Amniotic epithelial cell (primary cell): Measurements from ENCODE around the gene TRIM29.
A peak's percentile ranks its signal among the peaks of the same experiment; 100 is the strongest.

ENCODE experiments used
- DNase-seq: peaks from one replicate; pipeline ENCODE4 v3.0.0-alpha.2; 2010; ENCODE audit warnings: low read depth

TRIM29 gene

DNA sequence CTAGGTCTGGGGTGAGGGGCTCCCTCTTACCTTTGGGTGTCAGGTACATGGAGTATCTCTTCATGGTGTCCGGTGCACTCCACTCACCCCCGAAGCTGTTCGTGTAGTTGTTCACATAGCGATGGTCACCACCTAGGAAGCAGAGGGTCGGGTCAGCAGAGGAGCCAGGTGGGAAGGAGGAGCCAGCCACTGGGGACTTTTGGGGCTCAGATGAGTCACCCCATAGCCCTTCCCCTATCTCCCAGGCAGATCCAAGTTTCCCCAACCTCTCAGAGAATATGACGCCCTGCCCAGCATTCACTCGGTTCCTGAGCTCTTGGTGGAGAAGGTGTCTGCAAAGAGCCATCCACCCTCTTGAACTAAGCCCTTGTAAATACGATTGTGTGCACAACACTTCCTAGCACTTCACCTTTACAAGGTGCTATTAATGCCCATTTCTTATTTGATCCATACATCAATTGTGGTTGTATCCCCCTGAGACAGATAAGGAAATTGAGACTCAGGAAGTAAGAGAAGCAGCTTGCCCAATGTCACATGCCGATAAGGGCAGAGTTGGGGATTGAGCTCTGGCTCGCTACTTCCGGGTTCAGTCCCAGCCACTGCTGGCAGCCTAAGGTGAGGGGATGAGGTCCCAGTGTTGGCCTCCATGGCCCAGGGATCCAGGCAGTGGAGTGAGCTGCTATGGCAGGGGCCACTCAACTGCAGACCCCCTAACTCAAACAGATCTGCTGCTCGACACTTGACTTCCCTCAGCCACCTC is 14.8 kb downstream of the TRIM29 start:
- no peak for DNase-seq

DNA sequence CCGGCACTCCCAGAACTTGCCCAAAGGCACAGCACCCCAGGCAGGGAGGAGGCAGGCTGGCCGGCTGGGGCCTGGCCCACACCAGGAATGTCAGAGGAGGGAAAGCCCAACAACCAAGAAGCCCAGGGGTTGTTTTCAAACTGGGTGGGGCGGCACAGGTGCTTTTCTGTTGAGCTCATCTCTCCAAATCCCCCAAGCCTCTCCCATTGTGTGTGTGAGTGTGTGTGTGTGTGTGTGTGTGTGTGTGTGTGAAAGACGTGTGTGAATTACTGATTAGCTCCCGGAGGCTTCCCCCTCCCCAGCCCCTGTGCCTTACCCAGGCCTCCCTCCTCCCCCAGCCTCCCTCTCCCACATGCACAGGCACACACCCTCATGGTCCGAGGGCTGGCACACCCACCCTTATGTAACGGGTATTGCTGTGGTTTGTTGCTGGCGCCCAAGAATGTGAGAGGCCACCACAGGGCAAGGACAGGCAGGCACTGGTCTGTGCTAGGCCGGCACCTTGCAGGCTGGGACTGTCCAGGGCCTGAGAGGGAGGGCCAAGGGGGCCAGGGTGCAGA is 15.9 kb downstream of the TRIM29 start:
- no peak for DNase-seq

DNA sequence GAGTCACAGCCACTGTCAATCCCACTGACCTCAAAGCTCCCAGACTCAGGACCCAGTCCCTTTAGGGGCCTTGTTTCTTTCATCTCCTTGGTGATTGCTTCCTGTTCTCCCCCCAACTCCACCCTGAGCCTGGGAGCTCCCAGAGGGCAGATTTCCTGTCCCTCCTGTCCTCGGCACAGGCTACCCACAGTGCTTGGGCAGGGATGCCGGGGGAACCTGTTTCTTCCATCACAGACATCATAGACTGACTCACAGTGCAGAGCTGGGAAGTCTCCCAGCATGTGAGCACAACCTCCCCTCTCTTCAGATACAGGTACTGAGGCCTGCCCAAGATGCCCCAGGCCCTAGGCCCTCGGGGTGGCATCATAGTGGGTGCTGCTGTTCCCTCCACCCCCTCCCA is 16.6 kb downstream of the TRIM29 start:
- DNase-seq: no peak

DNA sequence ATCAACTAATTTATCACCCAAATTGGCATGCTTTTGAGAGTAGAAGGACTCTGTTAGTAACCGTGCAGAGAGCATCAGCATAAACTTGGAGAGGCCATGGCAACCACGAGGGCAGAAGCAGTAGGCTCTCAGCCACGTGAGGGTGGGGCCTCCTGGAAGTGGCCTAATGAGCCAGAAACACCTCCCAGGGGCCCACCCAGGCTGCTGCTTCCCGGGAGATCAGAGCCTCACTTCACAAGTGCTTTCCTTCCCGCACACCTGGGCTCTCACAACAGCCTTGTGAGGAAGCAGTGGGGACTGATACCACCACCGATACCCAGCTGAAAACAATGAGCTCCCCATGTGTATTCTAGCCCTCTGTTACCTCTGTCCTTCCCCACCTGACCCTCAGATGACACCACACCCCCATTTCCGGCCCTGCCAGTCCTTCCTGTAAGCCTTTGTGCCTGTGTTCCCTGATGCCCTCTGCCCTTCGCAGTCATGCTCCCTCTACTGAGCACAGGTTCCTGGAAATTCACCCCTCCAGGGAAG is 17.0 kb downstream of the TRIM29 start:
- no peak for DNase-seq

DNA sequence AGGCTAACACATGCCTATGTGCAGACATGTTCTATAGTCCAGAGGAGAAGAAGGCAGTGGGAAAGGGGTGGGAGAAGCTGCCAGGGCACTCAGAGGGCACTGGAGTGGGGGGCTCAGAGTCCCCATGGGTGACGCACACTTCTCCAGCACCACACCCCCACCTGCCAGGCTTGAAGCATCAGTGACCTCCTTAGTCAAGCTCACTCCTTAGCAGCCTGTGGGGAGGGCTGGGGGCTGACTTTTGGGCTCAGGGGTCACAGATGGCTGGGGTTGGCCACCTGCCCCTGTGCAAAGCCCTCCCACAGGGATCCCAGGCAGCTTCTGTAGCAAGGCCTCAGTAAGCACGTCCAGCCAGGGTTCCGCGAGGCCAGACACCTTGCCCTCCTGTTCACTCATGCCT is 18.8 kb downstream of the TRIM29 start:
- DNase-seq: no peak

DNA sequence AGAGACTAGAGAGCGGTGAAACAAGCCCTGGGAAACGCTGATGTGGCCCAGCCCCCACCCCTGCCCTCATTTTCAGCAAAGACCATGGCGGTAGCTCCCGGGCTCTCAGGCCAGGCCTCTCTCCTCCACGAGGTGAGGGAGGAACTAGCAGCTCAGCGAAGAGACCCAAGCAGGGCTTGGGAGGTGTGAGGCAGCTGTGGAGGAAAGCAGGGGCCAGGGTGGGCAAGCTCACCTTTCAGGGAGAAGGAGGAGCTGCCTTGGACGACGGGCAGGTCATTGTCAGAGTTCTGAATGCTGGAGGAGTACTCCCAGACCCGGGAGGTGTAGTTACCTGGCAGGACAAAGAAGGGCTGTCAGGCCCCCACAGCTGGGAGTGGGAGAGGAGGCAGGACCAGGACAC is 19.9 kb downstream of the TRIM29 start:
- no peak for DNase-seq

DNA sequence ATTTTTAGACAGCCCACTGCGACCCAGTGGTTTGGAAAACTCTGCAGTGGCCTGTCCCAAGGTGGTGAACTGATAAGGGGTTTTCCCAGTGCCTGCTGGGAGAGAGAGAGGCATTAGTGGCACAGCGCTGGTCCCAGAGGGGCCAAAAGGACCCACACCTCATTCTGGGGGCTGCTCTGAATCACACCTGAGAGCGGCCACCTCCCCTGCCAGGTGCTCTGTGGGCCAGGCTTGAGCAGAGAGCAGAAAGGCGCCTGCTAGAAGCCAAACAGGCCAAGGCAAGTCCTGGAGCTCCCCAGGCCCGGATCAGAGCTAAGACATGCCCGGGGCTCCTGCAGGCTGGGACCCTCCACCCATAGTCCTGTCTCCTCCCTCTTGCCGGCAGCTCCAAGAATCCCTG is 20.9 kb downstream of the TRIM29 start:
- no peak for DNase-seq

DNA sequence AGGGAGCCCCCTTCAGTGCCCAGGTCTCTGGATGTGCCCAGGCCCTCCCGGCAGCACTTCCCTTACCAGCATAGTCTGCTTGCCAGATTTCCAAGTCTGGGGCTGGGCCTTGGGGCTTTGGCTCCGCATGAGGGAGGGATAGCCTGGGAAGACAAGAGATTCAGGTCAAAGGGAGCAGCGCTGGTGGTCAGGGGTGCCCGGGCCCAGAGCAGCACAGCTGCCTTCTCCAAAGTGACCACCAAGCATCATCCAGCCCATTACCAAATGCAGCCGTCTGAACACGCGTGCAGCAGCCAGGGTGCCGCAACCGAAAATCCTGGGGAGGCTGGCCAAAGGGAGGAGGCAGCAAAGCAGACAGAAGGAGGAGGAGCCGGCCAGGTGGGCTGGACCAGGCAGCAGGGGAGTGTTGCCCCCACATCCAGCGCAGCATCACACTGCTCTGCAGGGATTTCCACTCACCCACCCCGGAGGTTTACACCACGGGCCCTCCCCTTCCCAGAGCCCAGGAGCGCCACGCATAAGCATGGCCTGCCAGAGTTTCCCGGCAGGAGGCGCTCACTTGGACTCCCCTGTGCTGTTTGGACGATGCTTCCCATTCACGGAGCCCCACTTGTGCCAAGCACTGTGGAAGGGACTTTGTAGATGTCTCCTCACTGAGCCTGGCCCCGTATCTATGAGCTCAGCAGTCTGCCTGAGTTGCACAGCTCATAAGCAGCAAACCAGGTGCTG is 22.5 kb downstream of the TRIM29 start:
- no peak for DNase-seq

DNA sequence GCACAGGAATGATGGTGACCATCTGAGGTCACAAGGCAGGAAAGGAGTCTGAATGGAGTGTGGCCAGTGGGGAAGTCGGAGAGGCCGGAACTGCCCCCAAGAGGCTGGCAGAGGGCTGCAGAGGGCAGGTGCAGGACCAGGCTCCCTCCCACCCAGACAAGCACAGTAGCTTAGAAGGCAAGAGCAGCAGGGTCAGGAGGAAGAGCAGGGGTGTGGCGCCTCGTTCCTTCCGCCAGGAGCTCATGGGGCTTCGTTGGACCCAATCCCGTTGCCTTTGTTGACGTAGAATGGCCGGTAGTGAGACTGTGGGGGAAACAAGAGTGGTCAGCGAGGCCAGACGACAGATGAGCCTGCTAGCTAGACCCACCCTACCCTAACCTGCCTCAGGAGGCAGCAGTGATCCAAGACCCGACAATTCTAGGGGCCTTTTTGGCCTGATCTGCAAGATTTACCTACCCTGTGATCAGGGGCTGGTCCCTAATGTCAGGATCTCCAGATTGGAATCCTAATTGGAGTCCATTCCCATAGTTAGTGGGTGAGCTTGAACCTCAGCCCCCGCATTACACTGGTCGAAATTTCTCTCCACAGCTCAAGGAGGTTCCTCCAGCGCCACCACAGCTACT is 25.6 kb downstream of the TRIM29 start:
- DNase-seq: no peak

DNA sequence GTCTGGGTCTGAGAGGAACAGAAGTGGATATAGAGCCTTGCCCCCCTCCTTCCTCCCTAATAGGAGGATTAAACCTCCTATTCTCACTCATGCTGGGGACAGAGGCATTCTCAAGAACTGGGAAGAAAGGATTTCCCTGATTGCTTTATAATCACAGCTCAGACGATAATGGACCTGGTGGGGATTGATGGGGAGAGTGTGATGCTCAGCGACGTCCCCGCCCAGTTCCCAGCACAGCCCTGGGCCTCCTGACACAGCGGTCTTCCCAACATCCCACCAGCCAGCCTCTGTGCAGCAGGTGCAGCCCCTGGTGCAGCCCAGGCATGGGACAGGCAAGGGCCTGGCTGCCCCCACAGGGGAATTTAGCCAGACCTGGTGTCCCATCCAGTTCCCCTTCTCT is 28.4 kb downstream of the TRIM29 start:
- DNase-seq: no peak

DNA sequence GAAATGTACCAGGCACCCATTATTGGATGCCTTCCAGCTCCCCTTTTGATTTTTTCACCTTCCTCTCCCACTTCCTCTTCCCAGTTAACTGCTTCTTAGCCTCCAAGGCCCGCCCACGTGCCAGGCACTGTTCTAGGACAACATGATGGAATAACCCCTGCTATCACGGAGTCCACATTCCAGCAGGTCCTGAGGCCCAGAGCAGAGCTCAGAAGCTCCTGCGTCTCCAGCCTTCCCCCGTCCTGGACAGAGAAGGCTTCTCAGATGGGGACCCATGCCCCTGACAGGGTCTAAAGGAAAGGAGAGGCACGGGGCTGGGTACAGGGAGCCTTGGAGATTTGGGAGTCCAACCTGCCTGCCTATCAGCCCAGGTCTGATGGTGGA is 29.1 kb downstream of the TRIM29 start:
- DNase-seq: peak; percentile 6

DNA sequence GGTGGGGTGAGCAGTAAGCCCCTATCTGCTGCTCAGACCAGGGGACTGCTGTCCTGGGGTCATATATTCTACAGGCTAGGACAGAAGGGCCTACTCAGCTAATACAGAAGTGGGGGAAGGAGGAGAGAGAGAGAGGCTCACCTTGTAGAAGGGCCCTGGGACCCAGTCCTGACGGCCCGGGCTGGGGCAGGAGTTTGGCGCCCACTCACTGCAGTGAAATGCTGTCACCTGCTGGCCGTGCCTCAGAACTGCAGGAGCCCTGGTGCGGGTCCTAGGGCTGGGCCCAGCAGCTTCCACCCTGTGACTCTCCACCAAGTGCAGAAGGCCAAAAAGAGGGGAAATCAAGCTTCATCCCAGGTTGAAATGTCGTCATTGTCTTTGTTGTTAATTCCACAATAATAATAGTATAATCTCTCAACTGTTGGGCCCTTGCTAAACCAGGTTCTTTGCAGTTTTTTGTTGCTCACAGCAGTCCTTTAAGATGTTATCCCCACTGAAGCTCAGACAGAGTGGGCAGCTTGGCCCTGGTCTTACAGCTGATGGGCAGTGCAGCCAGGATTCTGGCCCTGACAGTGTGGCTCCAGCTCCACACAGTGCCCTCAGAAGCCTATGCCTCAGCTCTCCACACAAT is 29.6 kb downstream of the TRIM29 start:
- peak; percentile 14 for DNase-seq

DNA sequence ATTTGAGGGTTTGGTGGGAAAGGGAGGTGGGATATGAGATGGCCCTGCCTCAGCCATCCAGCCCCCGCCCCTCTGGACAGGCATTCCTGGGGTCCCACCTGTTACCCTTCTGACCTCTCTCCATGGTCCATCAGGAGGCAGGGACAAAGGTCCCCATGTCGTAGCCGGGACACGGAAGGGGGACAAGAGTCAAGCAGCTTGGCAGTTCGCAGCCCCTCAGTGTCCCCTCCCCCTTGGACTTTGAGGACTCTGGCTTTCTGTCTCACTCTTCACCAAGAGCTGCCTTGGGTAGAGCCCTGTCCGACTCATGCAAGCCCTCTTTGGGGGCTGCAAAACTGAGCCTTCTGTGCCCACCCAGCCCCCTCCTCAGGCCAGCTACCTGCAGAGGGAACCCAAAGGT is 30.2 kb downstream of the TRIM29 start:
- DNase-seq: no peak

DNA sequence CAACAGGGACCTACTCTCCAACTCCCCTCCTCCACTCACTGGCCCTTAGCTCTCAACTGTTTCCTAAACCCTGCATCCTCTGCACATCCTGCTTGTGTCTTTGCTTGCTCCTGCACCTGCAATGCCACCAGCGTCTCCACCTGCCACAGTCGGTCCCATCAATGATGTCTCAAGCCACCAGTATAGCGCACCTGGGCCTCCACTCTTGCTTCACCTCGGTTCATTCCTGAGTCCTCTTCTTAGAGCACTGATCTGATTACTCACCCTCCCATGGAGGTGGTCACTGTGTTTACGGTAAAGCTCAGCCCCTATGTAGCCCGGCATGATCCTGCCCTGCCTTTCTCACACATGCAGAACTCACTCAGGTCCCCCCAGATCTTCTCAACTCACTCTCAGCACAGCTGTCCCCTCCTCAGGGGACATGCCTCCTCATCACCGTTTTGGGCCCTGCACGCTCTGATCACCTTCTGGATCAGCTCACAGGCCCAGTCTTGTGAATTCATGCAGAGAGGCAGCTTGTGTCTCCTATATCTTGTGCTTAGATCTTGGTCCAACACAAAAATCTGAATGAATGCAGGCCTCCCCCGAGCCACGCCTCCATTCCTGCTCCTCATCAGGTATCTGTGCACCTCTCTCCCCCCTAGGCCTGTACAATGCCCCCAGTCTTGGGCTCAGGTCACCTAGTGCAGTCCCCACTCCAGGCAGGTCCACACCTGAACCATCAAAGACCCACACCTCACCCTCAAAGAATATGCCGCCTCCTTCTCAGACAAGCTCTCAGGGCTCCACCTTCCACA is 31.4 kb downstream of the TRIM29 start:
- no peak for DNase-seq

DNA sequence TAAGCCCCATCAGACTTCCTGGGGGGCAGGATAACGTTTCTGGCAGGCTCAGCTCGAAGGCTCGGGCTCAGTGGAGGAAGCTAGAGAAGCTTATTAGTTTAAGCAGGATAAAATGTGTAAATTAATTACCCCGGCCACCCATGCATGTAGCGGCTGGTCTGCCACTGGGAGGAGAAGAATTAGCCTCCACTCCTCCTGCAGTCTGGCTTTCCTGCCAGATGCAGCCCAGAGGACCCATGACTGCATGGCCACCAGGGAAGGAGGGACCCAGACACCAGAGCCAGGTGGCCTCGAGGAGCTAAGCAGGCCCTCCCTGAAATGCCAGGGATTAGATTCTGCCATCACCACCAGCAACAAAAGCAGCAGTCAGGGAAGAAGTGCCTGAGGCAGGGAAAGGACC is 32.3 kb downstream of the TRIM29 start:
- no peak for DNase-seq

DNA sequence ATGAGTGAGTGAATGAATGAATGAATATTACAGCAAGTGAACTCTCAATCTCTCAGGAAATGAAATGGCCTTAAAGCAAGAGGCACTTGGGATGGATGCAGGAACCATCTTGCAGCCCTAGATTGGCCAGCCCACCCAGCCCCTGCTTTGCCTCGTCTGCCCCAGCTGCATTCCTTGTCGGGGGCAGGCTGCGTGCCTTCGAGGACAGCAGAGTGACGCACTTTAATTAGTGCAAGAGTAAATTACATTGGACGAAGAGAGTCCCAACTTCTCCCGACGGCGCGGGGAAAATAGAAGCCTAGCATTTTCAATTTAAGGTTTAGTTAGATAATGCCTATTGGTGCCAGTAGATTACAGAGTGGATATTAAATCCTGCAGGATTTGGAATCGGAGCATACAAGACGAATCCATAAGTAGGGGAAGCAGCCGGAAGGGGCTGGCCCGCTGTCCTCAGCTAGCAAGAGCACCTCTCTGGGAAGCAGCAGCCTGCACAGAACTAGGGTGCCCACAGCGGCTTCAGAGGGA is 33.8 kb downstream of the TRIM29 start:
- DNase-seq: no peak

DNA sequence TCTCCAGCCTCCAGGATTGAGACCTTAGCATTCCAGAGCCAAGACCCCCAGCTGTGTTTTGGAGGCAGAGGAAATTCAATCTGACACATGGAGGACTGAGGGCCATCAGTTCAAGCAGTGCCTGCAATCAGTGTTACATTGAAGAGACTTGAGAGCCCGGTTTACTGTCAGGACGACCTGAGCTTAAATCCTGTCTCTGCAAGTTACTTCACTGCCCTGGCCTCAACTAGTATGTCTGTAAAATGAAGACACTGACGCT is 35.1 kb downstream of the TRIM29 start:
- DNase-seq: no peak

DNA sequence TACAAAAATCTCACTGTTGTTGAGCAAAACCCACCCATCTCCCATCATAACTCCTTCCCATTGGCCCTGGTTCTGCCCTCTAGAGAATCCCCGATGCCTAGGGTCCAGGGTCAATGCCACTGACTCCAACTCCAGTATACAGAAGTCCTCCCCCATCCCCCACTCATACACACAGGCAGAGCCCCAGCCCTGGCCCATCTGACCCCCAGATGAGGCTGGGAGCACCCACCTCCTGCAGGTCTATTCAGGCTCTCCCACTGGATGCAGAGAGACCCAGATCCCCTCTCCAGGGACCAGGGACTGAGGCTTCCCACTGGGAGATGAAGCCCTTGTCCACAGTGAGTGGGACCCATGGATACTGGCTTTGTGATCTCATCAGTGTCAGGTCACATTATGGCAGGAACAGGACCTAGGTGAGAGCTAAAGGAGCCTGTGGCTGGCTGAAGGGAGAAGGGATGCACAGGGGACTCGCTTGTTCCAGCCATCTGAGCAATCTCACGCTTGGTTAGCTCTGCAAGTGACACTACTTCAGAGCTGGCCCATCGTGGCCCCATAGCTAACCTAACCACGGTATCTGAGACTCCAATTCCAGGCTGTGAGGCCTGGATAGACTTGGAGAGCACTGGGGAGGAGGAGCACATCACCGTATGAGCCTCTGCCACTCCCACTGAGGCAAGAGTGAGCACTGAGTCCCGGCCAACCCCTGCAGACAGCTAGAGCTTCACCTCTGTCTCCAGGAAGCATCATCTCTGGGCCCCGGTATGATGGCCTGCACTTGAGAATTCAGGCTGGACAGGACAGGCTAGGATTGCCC is 35.7 kb downstream of the TRIM29 start:
- no peak for DNase-seq

DNA sequence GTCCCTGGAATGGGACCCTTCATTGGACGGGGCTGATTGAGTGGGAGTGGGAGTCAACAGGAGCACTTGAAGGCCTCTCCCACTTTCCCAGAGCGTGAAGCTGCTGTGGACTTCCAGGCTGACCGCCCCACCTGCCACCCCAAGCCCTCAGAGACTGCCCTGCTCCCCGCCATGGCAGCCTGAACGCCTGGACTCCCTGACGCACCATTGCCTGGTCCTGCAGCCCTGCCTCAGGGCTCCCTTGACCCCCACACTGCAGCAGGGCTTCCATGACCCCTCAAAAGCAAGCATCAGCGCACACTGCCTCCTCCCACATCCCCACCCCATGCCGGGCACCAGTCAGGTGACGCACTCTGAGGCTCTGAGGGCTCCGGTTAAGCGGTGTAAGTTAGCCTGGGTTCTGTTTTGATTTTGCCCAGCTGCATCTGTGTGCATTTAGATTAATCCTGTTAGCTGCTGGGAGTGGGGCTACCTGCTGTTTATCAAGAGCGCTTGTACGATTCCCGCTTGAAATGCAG is 39.4 kb downstream of the TRIM29 start:
- no peak for DNase-seq

DNA sequence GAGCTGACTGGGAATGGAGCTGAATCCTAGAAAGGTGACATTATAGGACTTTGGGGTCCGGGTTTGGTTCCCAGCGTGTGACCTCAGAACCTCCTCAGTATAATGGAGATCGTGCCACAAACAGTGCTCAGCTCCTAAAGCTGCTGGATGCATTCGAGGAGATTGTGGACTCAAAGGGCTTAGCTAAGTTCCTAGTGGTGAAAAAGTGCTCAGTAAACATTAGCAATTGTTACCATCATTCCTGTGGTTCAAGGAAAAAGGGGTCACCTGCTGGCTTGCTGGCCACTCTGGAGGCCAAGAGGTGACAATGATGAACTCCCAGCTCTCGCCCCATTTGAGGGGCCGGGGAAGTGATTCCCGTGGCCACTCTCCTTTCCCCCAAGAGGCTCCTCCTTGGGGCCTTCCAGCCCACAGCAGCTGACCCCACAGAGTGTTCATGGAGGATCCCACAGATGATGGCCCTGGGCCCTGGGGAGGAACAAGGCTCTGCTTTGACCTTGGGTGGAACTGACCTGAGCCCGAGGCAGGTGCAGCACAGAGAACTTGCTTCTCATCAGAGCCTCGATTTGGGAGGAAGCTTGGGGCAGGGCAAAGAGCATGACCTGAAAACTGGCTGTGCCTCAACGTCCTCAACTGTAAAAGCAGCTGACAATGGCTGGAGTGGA is 40.1 kb downstream of the TRIM29 start:
- DNase-seq: no peak
